Panc1 (cell line): ENCODE data around the gene C9orf153. TPM values are rescaled to one million over a fixed set of nuclear protein-coding genes. Genes with fewer than 3 reads are reported as not detected.
A peak's percentile ranks its signal among the peaks of the same experiment; 100 is the strongest.

ENCODE experiments used
- ATAC-seq: fragments of 200-7000 bp; cut with Tn5 transposase; 2 replicates; pipeline ENCODE4 v1.9.1; 2020; ENCODE audit warnings: mild to moderate bottlenecking, moderate library complexity
- BruUV-seq: library from RNA; stranded (reverse); fragments of 400-500 nt; replicated peaks from 2 replicates; lab custom pipeline; 2021; lab: Mats Ljungman, UMichigan
- CTCF ChIA-PET: fragments of 300-600 bp; sonication (Branson Sonifier 250); formaldehyde crosslinking; loops from one replicate; lab custom pipeline; 2022; ENCODE audit warnings: antibody characterized with exemption; lab: Charles Lee
- POLR2A ChIA-PET: fragments of 300-600 bp; sonication (Branson Sonifier 250); formaldehyde crosslinking; loops from one replicate; lab custom pipeline; 2022; ENCODE audit warnings: antibody characterized with exemption; lab: Charles Lee
- DNase-seq: peaks from one replicate; pipeline ENCODE4 v3.0.0-alpha.2; 2010; ENCODE audit warnings: low read depth, low spot score
- H3K27ac ChIP-seq: 2 replicates; pipeline ENCODE4 v1.5.1; 2011; ENCODE audit warnings: mild to moderate bottlenecking, low read length, inconsistent platforms
- H3K27me3 ChIP-seq: fragments of 200-500 bp; sonication (Bioruptor generic); 2 replicates; pipeline ENCODE4 v1.6.0; 2014; ENCODE audit warnings: low read length, inconsistent platforms; ENCODE audit not compliant: control insufficient read depth, insufficient read depth
- H3K36me3 ChIP-seq: fragments of 200-500 bp; sonication (Bioruptor generic); 2 replicates; pipeline ENCODE4 v1.5.1; 2014; ENCODE audit warnings: inconsistent platforms, mild to moderate bottlenecking, low read length, moderate library complexity; ENCODE audit not compliant: control insufficient read depth, insufficient read depth
- H3K4me1 ChIP-seq: 2 replicates; pipeline ENCODE4 v1.5.1; 2011; ENCODE audit warnings: inconsistent platforms, mild to moderate bottlenecking, low read length, moderate library complexity; ENCODE audit not compliant: control insufficient read depth, insufficient read depth
- H3K4me3 ChIP-seq, 2 experiments: 2 replicates each; pipeline ENCODE4 v1.5.1; 2011 to 2012; ENCODE audit warnings: low read depth in 2 of 2, low read length in 2 of 2, mild to moderate bottlenecking in 2 of 2, inconsistent platforms in 1 of 2, moderate library complexity in 1 of 2
- H3K9me3 ChIP-seq: fragments of 200-500 bp; sonication (Bioruptor generic); 2 replicates; pipeline ENCODE4 v1.5.1; 2014; ENCODE audit warnings: low read depth, mild to moderate bottlenecking, inconsistent platforms, low read length, moderate library complexity; ENCODE audit not compliant: control insufficient read depth, insufficient read depth
- CTCF ChIP-seq: fragments of 450-650 bp; IDR thresholded peaks from 2 replicates; pipeline ENCODE4 v1.5.1; 2017; ENCODE audit warnings: mild to moderate bottlenecking
- POLR2AphosphoS5 ChIP-seq: IDR thresholded peaks from 2 replicates; pipeline ENCODE4 v1.6.1; 2012; ENCODE audit warnings: mild to moderate bottlenecking, low read depth, low read length, moderate library complexity
- REST ChIP-seq, 2 experiments: IDR thresholded peaks; 2 replicates each; pipeline ENCODE4 v1.6.1; 2011 to 2012; ENCODE audit warnings: low read depth in 2 of 2, control low read depth in 1 of 2, low read length in 1 of 2, mild to moderate bottlenecking in 1 of 2, moderate library complexity in 1 of 2; ENCODE audit not compliant: insufficient read depth in 1 of 2
- SIN3A ChIP-seq: IDR thresholded peaks from 2 replicates; pipeline ENCODE4 v1.6.1; 2012; ENCODE audit warnings: low read depth, mild to moderate bottlenecking, low read length, moderate library complexity, borderline replicate concordance; ENCODE audit not compliant: insufficient read depth
- TCF7L2 ChIP-seq: IDR thresholded peaks from 2 replicates; pipeline ENCODE4 v1.6.1; 2011; ENCODE audit warnings: mild to moderate bottlenecking, low read depth, low read length, inconsistent platforms
- in situ Hi-C: cut with HindIII; loops from 2 replicates; pipeline ENCODE4 v1.10.0; 2016; ENCODE audit warnings: low sequenced_read_pairs, low pct_unique_long_range_greater_than_20kb
- intact Hi-C: fragments of 100-400 bp; cut with micrococcal nuclease; formaldehyde crosslinking; loops from one replicate; pipeline ENCODE4 v1.10.0; 2022; ENCODE audit not compliant: unreplicated experiment
- total RNA-seq: library from RNA; stranded (reverse); gene quantifications from one replicate; pipeline ENCODE4 v1.2.1, GENCODE V29; 2021; ENCODE audit not compliant: unreplicated experiment

Gene C9orf153
- total RNA-seq, 1 experiment from 2014 or later, result not detected

GRCh38 chr9:86285261-86285660, 25.8 kb upstream of the C9orf153 start:
- DNase-seq (no peak), ATAC-seq (no peak)
- peaks cover 2% of the 10 kb centered on the region for H3K36me3 ChIP-seq
- no peaks in the 10 kb centered on the region for H3K27me3 ChIP-seq
- peaks cover 4% of the 10 kb centered on the region; the same call in 1 of the 2 replicates for H3K4me1 ChIP-seq
- POLR2A ChIA-PET, result no interaction called here
- H3K9me3 ChIP-seq, result no peaks in the 10 kb centered on the region
- intact Hi-C loops (no loop called here), in situ Hi-C loops (no loop called here)
- no peak overlapping the region for H3K27ac ChIP-seq
- no peak for TF ChIP-seq REST (IDR thresholded peaks at IDR 0.05; ENCODE audit: insufficient read depth in 1 of 2, low read depth in 2 of 2, low read length in 1 of 2)
- TF ChIP-seq CTCF, result no peak
- TF ChIP-seq POLR2AphosphoS5, result no peak
- no peak for TF ChIP-seq TCF7L2
- no peak for TF ChIP-seq SIN3A
- no peak overlapping the region for H3K4me3 ChIP-seq
- BruUV-seq, result no TSS peak
- CTCF ChIA-PET, result no interaction called here

GRCh38 chr9:86282979-86283535, 23.6 kb upstream of the C9orf153 start:
- BruUV-seq, result no TSS peak

More at GRCh38 chr9:86282979-86283535, 23.6 kb upstream of the C9orf153 start:
- H3K27ac ChIP-seq, result peak overlapping the region; percentile 23; the same call in 1 of the 2 replicates
- TF ChIP-seq CTCF, result no peak
- TF ChIP-seq POLR2AphosphoS5, result no peak
- no peak for TF ChIP-seq REST (IDR thresholded peaks at IDR 0.05; ENCODE audit: insufficient read depth in 1 of 2, low read depth in 2 of 2, low read length in 1 of 2)
- TF ChIP-seq TCF7L2, result no peak
- no peak for TF ChIP-seq SIN3A
- H3K4me1 ChIP-seq, result peaks cover 4% of the 10 kb centered on the region; the same call in 1 of the 2 replicates
- peak overlapping the region; percentile 78 to 92 for H3K4me3 ChIP-seq
- peaks cover 2% of the 10 kb centered on the region for H3K36me3 ChIP-seq
- ChIA-PET CTCF (interaction anchor here (0.7 kb wide), 1 partner anchor 466 kb away, joined by 4 read pairs; no protein-coding TSS in a partner anchor), POLR2A (no interaction called here)
- ATAC-seq, result peak; percentile 21
- in situ Hi-C loops, result no loop called here
- H3K9me3 ChIP-seq, result no peaks in the 10 kb centered on the region
- no peaks in the 10 kb centered on the region for H3K27me3 ChIP-seq
- no peak for DNase-seq
- intact Hi-C loops, result no loop called here
